Loucy (cell line): Measurements from ENCODE around the gene ADARB2.

ENCODE experiments used
- EZH2phosphoT487 ChIP-seq: fragments of 200-600 bp; IDR thresholded peaks from 2 replicates; pipeline ENCODE4 v1.6.1; 2018; ENCODE audit warnings: antibody characterized with exemption, mild to moderate bottlenecking, moderate library complexity, borderline replicate concordance
- TF ChIP-seq, protein P1 (sequence below): fragments of 200-600 bp; sonication (generic); conservative IDR thresholded peaks from 2 replicates; pipeline ENCODE4 v1.5.1; 2014; ENCODE audit warnings: mild to moderate bottlenecking, antibody characterized with exemption, low read length

DNA sequence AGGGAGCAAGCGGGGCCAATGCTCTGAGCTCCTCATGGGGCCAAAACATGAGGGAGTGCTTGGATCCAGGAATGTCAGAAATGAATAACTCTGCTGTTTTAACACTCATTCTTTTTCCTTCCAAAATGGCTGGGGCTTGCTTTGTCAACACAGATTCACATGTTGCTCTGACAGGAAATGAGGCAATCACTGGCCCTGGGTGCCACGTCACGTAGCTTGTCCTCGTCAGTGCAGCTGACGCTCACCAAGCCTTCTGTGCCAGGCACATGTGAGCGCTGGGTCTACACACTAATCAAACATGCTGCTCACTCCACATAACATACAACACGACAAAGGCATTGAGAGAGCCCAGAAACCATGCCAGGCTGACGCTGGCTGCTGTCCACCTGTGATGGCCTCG lies 482.2 kb downstream of the ADARB2 start:
- TF ChIP-seq, protein P1, sequence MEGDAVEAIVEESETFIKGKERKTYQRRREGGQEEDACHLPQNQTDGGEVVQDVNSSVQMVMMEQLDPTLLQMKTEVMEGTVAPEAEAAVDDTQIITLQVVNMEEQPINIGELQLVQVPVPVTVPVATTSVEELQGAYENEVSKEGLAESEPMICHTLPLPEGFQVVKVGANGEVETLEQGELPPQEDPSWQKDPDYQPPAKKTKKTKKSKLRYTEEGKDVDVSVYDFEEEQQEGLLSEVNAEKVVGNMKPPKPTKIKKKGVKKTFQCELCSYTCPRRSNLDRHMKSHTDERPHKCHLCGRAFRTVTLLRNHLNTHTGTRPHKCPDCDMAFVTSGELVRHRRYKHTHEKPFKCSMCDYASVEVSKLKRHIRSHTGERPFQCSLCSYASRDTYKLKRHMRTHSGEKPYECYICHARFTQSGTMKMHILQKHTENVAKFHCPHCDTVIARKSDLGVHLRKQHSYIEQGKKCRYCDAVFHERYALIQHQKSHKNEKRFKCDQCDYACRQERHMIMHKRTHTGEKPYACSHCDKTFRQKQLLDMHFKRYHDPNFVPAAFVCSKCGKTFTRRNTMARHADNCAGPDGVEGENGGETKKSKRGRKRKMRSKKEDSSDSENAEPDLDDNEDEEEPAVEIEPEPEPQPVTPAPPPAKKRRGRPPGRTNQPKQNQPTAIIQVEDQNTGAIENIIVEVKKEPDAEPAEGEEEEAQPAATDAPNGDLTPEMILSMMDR: no peak
- TF ChIP-seq EZH2phosphoT487: no peak
